ENCODE data around the gene A1BG. TPM values are rescaled to one million over a fixed set of nuclear protein-coding genes. Genes with fewer than 3 reads are reported as not detected.

The A1BG gene
- total RNA-seq, 1 donor from 2014 or later = 27.3 TPM

DNA sequence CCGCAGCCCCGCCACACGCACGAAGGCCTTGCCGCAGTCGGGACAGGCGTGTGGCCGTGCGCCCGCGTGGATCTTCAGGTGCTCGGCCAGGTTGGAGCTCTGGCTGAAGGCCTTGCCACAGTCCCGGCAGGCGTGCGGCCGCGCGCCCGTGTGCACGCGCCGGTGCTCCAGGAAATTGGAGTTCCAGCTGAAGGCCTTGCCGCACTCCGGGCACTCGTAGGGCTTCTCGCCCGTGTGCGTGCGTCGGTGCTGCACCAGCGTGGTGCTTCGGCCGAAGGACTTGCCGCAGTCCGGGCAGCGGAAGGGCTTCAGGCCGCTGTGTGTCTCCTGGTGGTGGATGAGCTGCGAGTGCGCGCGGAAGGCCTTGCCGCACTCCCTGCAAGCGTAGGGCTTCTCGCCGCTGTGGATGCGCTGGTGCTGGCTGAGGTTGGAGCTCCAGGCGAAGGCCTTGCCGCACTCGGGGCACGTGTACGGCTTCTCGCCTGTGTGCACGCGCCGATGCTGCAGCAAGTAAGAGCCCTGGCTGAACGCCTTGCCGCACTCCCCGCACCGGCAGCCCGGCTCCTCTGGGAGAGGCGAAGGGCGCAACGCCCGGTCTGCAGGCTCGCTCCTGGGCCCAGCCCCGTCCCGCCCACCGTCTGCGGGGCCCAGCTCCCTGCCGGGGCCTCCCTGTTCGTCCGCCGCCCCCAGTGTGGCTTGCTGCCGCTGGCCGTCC lies 3.6 kb upstream of the A1BG start:
- no peaks in the 10 kb centered on the region for H3K36me3 Mint-ChIP-seq (ENCODE audit: unreplicated experiment)
- H3K9me3 Mint-ChIP-seq (ENCODE audit: unreplicated experiment) = peaks cover 21% of the 10 kb centered on the region
- DNase-seq = no peak
- no peaks in the 10 kb centered on the region for H3K4me1 Mint-ChIP-seq (ENCODE audit: low read depth, unreplicated experiment)
- H3K27ac Mint-ChIP-seq (ENCODE audit: unreplicated experiment) = no peak overlapping the region
- TF ChIP-seq, protein P1, sequence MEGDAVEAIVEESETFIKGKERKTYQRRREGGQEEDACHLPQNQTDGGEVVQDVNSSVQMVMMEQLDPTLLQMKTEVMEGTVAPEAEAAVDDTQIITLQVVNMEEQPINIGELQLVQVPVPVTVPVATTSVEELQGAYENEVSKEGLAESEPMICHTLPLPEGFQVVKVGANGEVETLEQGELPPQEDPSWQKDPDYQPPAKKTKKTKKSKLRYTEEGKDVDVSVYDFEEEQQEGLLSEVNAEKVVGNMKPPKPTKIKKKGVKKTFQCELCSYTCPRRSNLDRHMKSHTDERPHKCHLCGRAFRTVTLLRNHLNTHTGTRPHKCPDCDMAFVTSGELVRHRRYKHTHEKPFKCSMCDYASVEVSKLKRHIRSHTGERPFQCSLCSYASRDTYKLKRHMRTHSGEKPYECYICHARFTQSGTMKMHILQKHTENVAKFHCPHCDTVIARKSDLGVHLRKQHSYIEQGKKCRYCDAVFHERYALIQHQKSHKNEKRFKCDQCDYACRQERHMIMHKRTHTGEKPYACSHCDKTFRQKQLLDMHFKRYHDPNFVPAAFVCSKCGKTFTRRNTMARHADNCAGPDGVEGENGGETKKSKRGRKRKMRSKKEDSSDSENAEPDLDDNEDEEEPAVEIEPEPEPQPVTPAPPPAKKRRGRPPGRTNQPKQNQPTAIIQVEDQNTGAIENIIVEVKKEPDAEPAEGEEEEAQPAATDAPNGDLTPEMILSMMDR (IDR thresholded peaks at IDR 0.05; ENCODE audit: partially characterized antibody, unreplicated experiment) = no peak
- H3K4me3 Mint-ChIP-seq (ENCODE audit: unreplicated experiment) = no peak overlapping the region
- H3K27me3 Mint-ChIP-seq (ENCODE audit: unreplicated experiment) = peaks cover 5% of the 10 kb centered on the region

DNA sequence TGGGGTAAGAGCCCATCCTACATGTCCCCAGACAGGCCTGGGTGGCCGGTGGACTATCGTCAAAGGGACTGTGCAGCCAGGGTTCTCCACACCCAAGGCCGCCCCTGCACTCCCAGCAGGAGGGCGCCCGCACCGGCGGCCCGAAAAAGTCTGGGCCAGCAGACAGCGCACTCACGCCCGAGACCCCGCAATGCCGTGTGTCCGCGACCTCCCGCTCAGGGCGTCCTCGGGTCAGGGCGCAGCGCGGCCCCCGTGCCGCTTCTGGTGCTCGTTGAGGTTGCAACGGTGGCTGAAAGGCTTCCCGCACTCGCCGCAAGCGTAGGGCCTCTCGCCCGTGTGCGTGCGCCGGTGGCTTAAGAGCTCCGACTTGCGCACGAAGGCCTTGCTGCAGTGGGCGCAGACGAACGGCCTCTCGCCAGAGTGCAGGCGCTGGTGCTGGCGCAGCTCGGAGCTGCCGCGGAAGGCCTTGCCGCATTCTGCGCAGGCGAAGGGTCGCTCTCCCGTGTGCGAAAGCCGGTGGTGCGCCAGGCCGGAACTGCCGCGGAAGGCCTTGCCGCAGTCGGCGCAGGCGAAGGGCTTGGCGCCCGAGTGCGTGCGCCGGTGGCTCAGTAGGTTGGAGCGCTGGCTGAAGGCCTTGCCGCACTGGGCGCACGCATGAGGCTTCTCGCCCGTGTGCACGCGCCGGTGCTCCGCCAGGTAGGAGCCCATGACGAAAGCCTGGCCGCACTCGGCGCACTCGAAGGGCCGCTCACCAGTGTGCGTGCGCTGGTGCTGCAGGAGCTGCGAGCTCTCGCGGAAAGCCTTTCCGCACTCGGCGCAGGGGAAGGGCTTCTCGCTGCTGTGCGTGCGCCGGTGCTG lies 2.8 kb upstream of the A1BG start:
- H3K27me3 Mint-ChIP-seq (ENCODE audit: unreplicated experiment) = peaks cover 6% of the 10 kb centered on the region
- H3K4me3 Mint-ChIP-seq (ENCODE audit: unreplicated experiment) = peak overlapping the region; percentile 34
- no peaks in the 10 kb centered on the region for H3K36me3 Mint-ChIP-seq (ENCODE audit: unreplicated experiment)
- H3K4me1 Mint-ChIP-seq (ENCODE audit: low read depth, unreplicated experiment) = no peaks in the 10 kb centered on the region
- H3K27ac Mint-ChIP-seq (ENCODE audit: unreplicated experiment) = no peak overlapping the region
- peaks cover 16% of the 10 kb centered on the region for H3K9me3 Mint-ChIP-seq (ENCODE audit: unreplicated experiment)
- TF ChIP-seq, protein P1 (IDR thresholded peaks at IDR 0.05; ENCODE audit: partially characterized antibody, unreplicated experiment) = no peak
- peak; percentile 44 for DNase-seq

DNA sequence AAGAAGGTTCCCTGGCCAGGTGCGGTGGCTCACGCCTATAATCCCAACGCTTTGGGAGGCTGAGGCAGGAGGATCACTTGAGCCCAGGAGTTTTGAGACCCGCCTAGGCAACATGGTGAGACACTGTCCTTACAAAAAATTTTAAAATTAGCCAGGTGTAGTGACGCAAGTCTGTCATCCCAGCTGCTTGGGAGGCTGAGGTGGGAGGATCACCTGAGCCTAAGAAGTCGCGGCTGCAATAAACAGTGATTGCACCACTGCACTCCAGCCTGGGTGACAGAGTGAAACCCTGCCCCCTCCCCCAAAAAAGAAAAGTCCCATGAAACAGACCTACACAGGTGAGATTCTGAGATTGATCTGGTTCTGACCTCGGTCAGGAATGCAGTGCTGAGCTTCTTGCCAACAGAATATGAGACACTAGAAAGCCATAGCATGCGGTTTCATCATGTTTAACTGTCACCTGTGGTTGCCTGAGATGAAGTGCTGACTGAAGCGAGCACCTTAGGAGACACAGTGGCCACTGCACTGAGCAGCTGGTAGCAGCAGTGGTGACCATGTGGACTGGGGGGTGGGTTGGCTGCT lies 2.0 kb upstream of the A1BG start:
- Mint-ChIP-seq H3K27ac (ENCODE audit: unreplicated experiment) (no peak overlapping the region), H3K9me3 (ENCODE audit: unreplicated experiment) (peaks cover 16% of the 10 kb centered on the region), H3K36me3 (ENCODE audit: unreplicated experiment) (no peaks in the 10 kb centered on the region), H3K27me3 (ENCODE audit: unreplicated experiment) (peaks cover 6% of the 10 kb centered on the region), H3K4me3 (ENCODE audit: unreplicated experiment) (no peak overlapping the region), H3K4me1 (ENCODE audit: low read depth, unreplicated experiment) (no peaks in the 10 kb centered on the region)
- no peak for DNase-seq
- TF ChIP-seq, protein P1 (IDR thresholded peaks at IDR 0.05; ENCODE audit: partially characterized antibody, unreplicated experiment) = no peak

DNA sequence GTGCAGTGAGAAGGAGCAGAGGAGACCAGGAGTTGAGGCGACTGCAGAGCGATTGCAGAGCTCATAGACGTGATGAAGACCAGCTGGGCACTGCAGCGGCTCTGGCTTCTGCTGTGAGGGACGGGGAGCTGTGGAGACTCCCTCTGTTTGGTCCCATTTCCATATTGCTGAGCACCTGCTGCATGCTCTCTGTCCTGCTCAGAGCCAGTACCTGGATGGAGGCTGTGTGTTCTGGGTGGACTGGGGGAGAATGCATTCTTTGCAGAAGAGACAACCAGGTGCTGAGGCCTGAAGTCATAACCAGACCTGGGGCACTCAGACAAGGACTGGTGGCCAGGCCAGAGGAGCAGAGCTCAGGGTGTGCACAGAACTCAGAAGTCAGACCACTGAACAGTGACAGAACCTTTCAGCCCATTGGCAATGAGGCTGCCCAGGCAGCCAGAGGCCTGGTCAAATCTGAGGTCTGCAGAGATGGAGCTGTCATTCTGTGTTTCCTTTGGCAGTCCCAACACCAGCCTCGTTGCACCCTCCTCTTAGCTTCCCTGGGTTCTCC lies 1.3 kb upstream of the A1BG start:
- H3K27ac Mint-ChIP-seq (ENCODE audit: unreplicated experiment) = no peak overlapping the region
- DNase-seq = no peak
- H3K9me3 Mint-ChIP-seq (ENCODE audit: unreplicated experiment) = peaks cover 16% of the 10 kb centered on the region
- peaks cover 3% of the 10 kb centered on the region for H3K36me3 Mint-ChIP-seq (ENCODE audit: unreplicated experiment)
- H3K27me3 Mint-ChIP-seq (ENCODE audit: unreplicated experiment) = peaks cover 6% of the 10 kb centered on the region
- H3K4me3 Mint-ChIP-seq (ENCODE audit: unreplicated experiment) = no peak overlapping the region
- TF ChIP-seq, protein P1 (IDR thresholded peaks at IDR 0.05; ENCODE audit: partially characterized antibody, unreplicated experiment) = no peak
- H3K4me1 Mint-ChIP-seq (ENCODE audit: low read depth, unreplicated experiment) = no peaks in the 10 kb centered on the region

Measured in glutamatergic neuron (in vitro differentiated cells).